Fibroblast of villous mesenchyme (primary cell): ENCODE data around the gene ZHX3. TPM values are rescaled to one million over a fixed set of nuclear protein-coding genes. Genes with fewer than 3 reads are reported as not detected.
"Not testable (repeated sequence)": the region's sequence is repeated elsewhere in the genome, so short reads cannot be mapped to it uniquely, and the experiment has no call there.

Experiments
- DNase-seq: peaks from one replicate; pipeline ENCODE4 v3.0.0-alpha.2; 2010; ENCODE audit warnings: low read depth
- H3K4me3 ChIP-seq: 2 replicates; pipeline ENCODE4 v1.5.1; 2011; ENCODE audit warnings: low read depth, mild to moderate bottlenecking, low read length
- CTCF ChIP-seq: IDR thresholded peaks from 2 replicates; pipeline ENCODE4 v1.5.1; 2012; ENCODE audit warnings: low read depth, mild to moderate bottlenecking, low read length; ENCODE audit not compliant: insufficient read depth
- total RNA-seq: library from RNA; depleted of rRNA; stranded (reverse); fragments of >200 nt; gene quantifications from 2 replicates; pipeline ENCODE4 v1.2.3, GENCODE V29; 2012

Gene ZHX3
- total RNA-seq, 1 donor: 39.3 TPM

DNA sequence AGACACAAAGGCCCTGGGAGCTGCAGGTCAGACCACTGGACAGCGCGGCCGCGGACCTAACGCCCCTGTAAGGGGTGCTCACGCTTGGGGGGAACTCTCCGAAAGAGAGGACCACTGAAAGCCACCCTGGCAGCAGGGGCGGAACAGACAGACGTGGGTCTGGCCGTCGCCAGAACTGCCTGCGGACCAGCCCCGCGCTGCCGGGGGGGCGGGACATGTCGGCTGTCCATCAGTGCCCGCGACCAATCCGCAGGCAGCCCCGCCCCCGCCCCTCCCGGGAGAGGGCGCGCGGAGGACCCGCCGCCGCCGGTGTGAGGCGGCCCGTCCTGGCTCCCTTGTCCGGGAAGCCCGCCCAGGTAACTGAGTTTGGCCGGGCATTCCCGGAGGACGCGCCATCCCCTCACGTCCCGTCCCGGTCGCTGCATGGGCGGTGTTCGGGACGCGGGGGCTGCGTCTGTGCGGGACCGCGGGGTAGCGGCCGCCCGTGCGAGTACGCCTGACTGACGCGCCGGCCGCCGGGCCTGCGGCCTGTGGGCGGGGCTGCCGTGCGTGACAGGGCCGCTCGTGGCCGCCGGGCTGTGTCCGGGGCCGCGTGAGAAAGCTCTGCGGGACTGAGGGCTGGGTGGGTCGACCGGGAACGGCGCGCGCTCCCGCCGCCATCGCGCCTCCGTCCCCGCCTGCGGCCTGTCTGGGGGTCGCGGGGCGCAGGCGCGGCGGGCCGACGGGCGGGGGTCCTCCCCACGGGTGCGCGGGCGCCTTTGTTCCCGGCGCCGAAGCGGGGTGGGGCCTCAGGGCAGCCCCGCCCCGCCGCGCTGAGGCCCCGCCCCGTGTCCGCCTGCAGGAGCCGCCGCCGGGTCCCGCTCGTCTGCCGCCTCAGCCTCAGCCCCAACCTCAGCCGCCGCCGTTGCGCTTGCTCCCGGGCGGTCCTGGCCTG lies 180.6 kb downstream of the ZHX3 start, which contains the start of gene PLCG1:
Gene PLCG1 (plus strand): TSS at position 864 of the 934 bp plus-strand sequence. CDS start 99 bp downstream, outside the sequence.
- peak within 1 kb of the TSS; percentile 59 for H3K4me3 ChIP-seq
- DNase-seq: peak; percentile 80
- TF ChIP-seq CTCF: no peak

DNA sequence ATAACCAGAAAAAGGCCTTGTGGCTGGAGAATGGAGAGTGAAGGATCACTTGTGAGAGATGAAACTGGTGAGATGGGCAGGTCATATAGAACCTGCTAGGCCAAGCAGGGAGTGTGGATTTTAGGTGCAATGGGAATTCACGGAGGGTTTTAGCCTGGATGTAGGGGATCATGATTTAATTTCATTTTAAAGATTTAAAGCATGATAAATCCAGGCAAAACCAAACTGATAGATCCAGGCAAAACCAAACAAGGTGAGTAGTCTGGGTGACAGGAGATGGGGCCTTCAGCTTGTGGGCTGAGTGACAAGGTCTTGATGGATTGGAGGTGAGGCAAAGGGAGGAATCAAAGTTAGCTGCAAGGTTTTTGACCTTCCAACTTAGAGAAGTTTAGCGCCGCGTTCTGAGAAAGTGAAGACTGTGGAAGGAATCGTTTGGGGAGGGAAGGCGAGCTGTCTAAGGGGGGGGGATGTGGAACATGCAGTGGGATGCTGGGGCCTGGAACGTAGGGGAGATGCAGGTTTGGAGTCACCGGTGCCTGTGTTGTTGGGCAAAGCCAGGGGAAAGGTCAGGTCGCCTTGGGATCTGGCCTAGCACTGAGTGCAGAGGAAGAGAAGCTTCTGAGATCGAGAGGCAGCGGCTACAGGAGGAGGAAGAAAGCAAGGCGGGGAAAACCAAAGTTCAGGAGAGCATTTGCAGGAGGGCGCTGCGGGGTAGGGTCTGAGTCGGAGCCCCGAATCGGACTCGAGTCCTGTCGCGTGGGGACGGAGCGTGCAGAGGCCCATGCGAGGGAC lies 181.4 kb downstream of the ZHX3 start:
- no peak for DNase-seq
- TF ChIP-seq CTCF: no peak

DNA sequence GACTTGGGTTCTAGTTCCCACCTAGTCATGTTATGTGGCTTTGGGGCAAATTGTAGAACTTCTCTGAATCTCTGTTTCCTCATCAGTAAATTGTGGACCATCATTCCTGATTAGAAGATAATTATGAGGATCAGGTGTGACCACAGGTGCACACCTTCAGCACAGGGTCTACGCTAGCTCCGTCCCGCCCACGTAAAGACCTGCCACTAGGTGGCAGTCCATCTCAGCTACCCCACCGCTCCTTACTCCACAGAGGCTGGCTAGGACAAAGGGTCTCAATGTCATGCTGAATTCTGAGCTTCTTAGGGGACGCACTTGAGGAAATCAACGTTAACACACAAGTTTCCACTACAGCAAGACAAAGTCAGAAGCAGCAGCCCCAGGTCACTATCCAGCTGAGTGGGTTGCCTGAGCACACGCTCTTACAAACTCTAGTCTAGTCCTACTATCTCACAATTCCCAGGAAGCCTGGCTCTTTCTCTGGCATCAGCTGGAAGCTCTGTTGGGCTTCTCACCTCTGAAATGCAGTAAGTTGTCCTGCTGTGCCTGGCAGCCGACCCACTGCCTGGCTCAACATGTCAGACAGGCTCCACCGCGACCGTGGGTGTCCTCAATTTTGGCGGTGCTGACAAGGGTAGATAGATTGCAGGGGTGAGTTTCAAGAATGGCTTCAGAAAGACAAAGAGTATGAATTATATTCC lies 182.2 kb downstream of the ZHX3 start:
- H3K4me3 ChIP-seq: no peak overlapping the region
- DNase-seq: no peak
- peak; percentile 74 for TF ChIP-seq CTCF

More for the DNA sequence above, 181.4 kb downstream of the ZHX3 start:
- H3K4me3 ChIP-seq: peak overlapping the region; percentile 59

- no peak for DNase-seq
- no peak overlapping the region for H3K4me3 ChIP-seq
- no peak for TF ChIP-seq CTCF
Measured at GRCh38 chr20:41134362-41135186, 183.0 kb downstream of the ZHX3 start.

DNA sequence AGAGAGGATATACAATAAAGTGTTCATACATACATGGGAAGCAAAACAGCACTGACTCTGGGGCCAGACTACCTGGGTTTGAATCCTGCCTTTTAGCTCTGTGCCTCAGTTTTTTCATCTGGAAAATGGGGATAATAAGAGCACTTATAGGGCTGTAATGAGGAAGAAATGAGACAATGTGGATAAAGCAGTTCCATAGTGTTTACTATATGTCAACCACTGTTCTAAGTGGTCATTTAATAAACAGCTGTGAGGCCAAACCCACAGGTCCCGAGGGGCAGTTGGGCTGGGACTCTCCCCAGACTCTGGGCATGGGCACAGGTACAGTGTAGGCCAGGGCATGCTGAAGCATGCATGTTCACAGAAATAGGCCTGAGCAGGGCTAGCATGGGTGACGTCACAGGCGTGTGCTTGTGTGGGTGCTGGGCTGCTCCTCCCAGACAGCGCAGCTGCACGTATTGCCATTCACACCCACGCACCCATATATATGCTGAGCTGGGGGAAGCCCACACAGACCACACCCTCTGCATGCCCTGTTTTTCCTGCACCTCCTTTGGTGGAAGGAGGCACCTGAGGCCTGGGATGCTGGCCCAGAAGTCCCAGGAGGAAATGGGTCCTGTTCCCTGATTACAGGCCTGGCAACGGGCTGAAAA lies 183.7 kb downstream of the ZHX3 start:
- DNase-seq: no peak
- no peak for TF ChIP-seq CTCF
- no peak overlapping the region for H3K4me3 ChIP-seq

DNA sequence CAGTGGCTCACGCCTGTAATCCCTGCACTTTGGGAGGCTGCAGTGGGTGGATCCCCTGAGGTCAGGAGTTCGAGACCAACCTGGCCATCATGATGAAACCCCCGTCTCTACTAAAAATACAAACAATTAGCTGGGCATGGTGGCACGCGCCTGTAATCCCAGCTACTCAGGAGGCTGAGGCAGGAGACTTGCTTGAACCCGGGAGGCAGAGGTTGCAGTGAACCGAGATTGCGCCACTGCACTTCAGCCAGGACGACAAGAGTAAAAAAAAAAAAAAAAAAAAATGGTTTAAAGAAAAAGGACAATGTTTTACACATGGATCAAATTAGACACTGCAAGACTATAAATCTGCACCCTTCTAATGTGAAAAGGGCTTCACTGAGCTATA lies 185.1 kb downstream of the ZHX3 start:
- DNase-seq, H3K4me3 ChIP-seq: not testable (repeated sequence)
